ENCODE results near the gene ANTKMT.

ANTKMT gene

DNA sequence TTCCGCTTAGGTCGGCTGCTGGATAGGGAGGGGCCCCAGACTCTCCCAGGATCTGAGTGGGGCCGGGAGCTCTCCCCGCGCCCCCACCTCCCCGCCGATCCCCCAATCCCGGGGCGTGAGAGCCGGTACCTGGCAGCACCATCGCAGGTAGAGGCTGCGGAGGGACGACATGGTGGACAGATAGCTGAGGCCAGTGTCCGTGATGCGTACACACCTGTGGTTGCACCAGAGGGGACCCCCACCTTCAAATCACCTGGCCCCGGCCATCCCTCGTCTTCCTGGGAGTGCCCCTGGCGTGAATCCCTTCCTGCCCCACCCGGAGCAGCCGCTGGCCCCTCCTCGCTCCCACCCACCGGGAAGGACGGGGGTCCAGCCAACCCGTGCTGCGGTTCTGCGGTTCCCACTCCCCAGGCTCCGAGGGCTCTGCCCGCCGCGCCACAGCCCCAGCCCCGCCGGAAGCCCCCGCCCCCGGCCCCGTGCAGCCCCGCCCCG is 26.0 kb upstream of the ANTKMT start:
- in situ Hi-C loops (cut with MboI; ENCODE audit: low sequenced_read_pairs), result no loop called here

DNA sequence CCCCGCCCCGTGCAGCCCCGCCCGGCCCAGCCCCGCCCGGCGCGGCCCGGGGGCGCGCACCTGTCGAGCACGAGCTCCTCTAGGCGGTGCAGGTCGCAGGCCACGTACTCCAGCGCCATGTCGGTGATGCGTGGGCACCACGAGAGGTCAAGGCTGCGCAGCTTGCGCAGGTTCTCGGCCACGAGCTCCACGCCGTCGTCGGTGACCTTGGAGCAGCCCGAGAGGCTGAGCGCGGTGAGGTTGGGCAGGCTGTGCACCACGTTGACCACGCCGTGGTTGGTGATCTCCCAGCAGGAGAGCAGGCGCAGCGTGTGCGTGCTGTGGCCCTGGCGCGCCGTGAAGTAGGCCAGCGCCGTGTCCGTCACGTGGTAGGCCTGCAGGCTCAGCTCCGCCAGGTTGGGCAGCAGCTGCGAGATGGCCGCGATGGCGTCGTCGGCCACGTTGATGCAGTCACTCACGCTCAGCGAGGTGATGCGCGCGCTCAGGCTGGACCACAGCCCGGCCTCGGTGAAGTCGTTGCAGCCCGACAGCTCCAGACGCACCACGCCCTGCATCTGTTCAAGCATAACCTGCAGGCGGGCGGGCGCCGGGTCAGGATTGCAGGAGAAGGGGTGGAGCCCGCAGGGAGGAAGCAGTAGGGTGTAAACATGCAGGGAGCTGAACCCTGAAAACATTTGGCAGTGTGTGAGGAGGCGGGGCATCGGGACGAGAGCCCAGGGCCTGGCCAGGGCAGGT is 25.4 kb upstream of the ANTKMT start:
- in situ Hi-C loops (cut with MboI; ENCODE audit: low sequenced_read_pairs), result no loop called here

DNA sequence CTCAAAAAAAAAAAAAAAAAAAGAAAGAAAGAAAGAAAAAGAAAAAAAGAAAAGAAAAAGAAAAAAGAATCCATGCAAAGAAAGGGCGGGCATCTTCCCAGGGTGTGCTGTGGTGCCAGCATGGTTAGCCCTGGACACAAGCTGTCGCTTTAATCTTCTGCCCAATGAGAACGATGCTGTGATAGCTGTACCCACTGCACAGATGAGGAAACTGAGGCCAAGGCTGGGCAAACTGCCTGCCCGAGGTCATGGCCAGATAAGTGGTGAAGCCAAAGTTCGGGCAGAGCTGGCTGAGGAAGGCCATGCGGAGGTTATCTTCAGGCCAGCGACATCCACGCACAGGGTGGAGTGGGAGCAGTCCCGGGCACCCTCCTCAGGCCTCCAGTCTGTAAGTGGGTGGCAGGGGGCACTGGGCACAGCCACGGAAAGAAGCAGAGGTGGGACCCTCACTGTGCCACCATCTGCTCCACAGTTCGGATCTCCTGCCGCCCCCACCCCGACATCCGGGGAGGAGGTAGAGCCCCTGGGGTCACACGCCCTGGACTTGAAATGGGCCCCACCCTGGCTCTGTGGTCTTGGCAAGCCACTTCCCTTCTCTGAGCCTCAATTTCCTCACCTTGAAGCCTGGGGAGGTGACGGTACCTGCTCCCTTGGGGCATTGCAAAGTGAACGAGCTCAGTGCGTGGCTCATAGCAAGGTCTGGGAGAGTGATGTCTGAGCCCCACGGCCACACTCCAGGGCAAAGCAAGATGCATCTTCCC is 21.9 kb upstream of the ANTKMT start:
- in situ Hi-C loops (cut with MboI; ENCODE audit: low sequenced_read_pairs), result no loop called here

DNA sequence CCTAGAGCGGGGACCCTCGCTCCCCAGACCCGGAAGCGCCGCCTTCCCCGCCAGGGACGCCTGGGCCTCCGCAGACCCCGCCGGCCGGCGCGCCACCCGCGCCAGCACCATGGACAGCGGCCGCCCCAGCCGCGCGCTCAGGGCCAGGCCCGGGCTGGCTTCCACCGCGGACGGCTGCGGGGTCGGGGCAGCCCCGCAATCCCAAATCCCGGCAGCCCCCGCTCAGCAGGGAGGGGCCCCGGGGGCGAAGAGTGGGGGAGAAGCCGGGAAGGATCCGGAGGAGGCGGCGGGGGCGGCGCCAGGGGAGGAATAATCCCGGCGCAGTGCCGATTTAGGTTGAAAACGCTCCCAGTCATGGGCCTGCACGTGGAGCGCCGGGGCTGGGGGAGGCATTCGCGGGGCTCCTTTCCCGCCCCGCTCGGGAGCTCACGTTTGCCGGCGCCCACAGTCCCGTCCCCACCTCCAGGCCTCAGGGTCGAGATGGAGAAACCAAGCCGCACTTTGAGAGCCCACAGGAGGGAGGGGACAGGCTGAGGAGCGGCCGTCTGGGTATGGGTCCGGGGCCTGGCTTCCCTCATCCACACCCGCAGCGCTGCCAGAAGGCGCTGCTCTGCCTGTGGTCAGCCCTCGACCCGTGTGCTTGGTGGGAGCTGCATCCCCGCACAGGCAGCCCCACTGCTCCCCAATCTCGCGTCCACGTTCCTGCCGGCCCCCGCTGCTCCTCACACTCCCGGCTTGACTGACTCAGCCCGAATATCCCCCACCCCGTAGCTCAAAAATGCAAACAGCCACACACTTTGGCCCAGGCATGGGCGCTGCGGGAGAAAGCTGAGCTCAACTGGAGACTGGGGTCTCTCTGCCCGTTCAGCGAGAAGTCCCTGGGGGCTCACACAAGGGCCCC is 20.0 kb upstream of the ANTKMT start:
- in situ Hi-C loops (cut with MboI; ENCODE audit: low sequenced_read_pairs), result no loop called here

DNA sequence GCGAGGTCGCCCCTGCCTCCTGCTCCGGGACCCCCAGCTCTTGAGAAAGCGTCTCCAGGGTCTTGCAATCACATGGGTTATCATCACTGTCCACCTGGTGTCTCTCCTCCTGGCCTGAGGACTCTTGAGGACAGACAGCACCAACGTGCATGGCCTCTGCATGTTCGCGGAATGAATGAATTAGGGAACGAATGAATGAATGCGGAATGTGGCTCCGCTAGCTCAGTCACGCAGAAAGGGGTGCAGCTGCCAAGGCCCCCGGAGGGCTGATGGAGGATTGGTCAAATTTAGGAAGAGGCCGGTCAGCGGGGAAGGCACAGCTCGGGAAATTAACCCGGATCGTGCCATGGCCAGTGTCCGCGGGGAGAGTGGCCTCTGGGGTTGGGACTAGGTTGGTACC is 18.6 kb upstream of the ANTKMT start:
- in situ Hi-C loops (cut with MboI; ENCODE audit: low sequenced_read_pairs), result no loop called here

DNA sequence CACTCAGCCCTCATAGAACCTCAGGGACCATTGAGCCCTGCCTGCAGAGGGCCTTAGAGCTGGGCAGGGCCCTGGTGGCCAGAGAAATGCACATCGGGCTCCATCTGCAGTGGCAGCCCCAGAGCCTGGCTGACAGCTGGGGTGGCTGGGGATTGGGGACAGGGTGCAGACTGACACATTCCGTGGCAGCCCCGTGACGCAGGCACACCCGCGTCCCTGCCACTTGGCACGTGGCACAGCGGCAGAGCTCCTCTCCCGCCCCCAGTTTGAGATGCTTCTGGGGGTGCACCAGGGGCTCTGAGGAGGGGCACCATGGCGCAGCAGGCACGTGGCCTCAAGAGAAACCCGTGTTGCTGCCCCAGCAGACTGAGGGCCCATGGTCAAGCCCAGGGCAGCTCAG is 17.5 kb upstream of the ANTKMT start:
- in situ Hi-C loops (cut with MboI; ENCODE audit: low sequenced_read_pairs), result no loop called here

DNA sequence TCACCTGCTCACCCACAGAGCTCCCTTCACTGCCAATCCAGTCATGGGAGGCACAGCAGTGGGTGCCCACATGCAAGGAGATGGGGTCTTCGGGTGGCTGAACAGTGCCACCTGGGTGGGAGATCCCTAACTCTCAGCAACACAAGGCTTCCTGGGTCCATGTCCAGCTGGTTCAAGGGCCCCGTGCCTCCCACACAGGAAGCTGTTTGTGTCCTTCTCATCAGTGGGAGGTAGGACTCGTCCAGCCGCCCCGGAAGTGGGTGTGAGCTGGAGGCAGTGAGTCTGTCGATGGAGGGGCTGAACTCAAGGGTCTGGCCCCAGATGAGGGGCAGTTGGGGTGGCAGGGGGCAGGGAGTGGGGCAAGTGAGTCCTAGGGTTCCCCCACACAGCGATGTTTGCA is 16.9 kb upstream of the ANTKMT start:
- in situ Hi-C loops (cut with MboI; ENCODE audit: low sequenced_read_pairs), result no loop called here

DNA sequence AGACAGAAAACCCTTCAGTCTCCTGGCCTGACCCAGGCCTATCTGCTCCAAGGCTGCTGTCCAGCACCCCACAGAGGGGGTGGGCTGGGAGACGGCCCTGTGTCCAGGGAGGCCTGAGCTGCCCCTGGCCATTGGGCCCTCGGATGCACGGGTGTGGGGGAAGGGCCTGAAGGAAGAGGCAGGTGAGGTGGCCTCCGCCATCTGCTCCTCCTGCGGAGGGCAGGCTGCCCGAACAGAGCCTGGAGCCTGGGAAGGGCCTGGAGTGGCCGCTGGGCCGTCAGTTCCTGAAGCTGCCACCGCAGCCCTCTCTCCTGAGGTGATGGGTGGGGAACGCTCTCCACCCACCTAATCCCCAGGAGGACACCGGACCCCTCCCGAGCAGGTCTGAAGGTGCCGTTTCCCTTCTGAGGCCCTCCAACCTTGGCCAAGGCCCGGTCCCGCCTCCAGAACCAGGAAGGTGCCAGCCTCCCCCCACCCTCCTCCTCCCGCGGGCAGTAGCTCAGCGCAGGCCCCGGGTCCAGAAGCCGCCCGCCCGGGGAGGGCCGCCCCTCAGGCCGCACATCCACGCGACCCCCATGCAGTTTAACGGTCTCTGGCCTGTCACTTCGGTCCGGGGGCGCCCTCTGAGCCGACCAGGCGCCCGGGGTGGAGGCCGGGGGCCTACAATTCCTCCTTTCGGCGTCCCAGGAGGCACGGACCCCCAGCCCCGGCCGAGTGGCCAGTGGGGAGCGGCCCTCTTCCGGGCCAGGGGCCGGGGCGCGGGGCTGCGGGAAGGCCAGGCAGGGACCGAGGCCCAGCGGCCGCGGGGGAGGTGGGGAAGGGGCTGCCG is 16.2 kb upstream of the ANTKMT start:
- in situ Hi-C loops (cut with MboI; ENCODE audit: low sequenced_read_pairs), result no loop called here

DNA sequence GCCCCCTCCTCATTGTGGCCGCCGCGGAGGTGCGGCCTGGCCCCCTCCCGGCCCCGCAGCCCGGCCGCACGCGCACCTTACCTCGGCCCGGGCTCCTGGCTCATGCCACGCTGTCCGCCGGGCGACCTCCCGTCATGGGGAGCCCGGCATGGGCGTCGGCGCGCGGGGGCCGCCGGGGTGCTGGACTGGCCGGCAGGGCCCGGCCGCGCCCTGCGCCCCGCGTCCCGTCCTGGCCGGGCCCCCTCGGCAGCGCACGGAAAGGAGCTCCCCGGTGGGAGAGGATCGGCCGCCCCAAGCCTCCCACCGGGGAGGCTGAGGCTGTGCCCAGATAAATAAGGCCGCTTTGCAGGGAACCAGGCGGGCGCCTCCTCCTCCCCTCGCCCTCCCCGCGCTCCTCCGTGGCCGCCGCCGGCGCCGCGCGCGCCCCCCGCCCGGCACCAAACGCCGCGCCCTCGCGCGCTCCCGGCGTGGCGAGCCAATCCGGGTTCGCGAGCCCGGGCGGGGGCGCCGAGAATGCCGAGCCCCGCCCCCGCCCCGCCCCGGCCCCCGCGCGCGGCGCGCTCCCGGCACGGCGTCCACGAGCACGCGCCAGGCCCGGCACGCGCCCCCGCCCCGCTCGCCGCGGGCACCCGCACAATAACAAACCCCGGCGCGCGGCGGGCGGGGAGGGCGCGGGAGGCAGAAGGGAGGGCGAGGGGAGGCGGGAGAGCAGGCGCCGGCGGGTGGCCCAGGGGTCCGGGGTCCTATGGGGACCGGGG is 15.3 kb upstream of the ANTKMT start, which contains the start of gene FBXL16:
Gene FBXL16, minus strand, starts transcription at position 371 of the 758 bp plus-strand sequence. CDS start 8,396 bp downstream, outside the sequence.
- in situ Hi-C loops (cut with MboI; ENCODE audit: low sequenced_read_pairs), result no loop called here

DNA sequence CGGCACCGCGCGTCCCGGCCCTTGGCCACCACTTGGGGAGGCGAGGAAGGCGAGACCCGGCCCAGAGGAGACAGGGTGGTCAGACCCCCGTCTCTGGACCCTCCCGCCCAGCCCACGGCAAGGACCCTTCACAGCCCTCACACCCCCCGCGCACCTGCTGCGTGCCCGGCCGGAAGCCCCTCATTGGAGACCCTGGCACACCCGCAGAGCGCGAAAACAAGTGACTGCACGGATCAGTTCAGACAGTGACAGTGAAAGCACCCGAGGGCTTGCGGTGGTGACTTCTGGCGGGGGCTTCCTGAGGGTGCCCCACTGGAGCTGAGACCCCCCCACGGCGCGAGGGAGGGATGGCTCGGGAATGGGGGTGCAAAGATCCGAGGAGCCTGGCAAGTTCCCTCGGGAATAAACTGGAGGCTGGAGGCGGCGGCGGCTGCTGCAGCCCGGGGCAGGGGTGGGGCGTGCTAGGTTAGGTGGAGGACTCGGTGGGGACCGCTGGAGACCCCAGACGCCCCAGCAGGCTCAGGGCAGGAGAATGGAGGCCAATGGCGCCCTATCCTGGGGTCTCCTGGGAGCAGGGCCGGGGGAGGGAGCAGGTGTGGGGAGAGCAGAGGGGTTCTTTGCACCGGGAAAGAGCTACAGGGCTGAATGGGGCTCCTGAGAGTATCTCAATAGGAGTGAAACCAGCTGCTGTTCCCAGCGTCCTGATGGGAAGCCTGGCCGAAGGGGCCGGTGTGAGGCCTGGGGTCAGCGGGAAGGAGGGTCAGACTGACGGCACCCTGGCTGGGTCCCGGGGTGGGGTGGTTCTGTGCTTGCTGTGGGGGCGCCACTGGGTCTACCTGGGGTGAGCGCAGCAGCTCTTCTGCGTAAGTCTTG is 14.5 kb upstream of the ANTKMT start:
- in situ Hi-C loops (cut with MboI; ENCODE audit: low sequenced_read_pairs), result no loop called here

DNA sequence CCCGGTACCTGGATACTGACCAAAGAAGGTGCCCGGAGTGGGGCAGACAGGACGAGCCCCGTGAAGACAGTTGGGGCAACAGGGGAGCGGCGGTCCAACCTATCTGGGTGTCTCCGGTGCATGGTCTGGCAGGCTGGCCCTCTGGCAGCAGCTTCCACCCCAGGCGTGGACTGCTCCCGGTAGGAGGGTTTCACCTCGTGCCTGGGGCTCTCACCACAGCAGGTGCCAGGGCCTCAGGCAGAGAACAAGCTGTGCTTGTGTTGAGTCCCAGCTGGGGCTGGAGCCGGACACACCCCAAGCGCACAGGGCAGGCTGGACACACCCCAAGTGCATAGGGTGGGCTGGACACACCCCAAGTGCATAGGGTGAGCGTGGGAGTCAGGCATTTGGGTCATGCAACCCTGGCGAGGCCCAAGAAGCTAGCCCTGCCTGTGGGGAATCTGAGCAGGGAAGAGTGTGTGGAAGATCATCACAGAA is 13.8 kb upstream of the ANTKMT start:
- in situ Hi-C loops (cut with MboI; ENCODE audit: low sequenced_read_pairs), result no loop called here

DNA sequence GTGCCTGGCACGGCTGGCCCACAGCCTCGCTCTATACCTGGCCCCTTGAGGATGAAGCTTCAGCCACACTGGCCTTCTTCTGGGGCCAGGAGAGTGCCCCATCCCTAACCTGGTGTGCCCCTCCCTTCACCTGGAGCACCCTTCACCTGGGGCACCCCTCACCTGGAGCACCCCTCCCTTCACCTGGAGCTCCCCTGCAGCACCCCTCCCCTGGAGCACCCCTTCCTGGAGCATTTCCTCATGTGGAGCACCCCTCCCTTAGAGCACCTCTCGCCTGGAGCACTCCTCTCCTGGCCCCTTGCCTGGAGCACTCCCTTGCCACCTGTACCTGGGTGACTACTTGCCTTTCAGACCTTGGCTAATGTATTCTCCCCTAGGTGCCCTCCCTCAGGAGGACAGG is 12.9 kb upstream of the ANTKMT start:
- in situ Hi-C loops (cut with MboI; ENCODE audit: low sequenced_read_pairs), result no loop called here

DNA sequence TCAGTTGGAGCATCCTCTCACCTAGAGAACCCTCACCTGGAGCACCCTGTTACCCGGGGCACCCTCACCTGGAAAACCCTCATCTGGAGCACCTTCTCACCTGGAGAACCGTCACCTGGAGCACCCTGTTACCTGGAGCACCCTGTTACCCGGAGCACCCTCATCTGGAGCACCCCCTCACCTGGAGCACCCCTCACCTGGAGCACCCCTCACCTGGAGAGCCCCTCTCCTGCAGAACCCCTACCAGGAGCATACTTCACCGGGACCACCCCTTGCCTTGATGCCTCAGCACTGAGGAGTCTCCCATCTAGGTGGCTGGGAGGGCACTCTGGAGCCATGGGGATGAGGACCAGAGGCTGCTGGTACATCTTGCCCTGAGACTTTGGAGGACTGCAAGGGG is 12.0 kb upstream of the ANTKMT start:
- in situ Hi-C loops (cut with MboI; ENCODE audit: low sequenced_read_pairs), result no loop called here

DNA sequence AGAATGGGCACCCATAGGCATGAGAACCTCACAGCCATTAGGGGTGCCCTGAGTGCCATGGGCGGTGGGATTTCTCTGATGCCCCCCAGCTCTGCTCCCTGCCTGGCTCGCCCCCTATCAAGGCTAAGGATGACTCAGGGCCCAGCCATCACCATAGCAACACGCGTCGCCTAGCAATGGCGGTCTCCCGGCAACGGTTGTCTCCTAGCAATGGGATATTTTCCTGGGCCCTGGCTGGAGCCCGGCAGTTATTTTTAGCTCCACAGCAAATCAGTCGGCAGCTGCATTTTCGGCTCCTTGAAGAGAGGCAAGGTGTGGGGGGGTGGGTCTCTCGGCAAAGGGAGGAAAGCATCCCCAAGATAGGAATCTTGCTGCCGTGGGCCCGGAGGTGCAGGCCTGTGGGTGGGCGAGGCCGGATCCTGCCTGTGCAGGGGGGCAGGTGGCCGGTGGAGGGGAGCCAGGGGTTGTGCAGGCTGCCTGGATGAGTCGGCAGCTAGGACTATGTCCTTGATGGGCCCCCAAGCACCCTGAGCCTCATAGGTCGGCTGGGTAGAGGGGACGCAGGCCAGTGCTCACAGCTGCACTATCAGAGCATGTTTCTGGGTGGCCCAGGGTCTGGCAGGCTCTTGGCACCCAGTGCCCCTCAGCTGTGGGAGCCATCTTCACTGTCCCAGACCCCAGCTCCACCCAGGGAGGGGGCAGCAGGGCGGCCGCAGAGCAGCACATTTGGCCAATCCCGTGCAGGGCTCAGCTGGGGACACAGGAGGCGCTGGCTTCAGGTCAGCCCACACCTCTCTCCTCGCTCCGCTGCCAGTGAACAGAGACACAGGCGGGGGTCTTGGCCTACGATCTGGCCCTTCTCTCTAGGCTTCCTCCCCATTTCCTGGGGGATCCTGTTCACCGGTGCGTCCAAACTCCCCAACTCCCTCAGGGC is 11.1 kb upstream of the ANTKMT start:
- in situ Hi-C loops (cut with MboI; ENCODE audit: low sequenced_read_pairs), result no loop called here

DNA sequence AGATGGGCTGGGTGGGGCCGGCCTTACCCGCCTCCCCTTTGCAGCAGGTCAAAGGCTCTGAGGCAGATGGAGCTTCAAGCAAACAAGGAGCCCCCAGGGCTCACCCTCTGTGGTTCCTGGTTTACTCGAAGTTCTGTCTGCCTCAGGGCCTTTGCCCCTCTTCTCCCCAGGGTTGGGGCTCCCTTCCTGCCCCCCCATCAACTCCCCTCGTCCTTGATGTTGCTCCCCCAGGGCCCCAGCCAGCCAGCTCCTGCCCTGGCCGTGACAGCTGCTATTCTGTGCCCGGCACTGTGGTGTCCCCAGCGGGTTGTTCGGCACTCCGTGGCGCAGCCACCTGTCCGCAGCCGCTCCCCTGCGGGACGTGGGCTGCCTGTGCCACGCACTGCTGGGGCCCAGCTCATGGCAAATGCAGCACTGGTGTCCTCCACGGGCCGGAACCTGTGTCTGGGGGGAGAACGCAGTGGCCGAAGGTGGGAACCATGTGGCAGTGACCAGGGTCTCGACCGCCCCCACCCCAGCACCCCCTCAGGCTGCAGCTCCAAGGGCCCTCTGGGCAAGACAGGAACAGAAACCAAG is 10.4 kb upstream of the ANTKMT start:
- in situ Hi-C loops (cut with MboI; ENCODE audit: low sequenced_read_pairs), result no loop called here

DNA sequence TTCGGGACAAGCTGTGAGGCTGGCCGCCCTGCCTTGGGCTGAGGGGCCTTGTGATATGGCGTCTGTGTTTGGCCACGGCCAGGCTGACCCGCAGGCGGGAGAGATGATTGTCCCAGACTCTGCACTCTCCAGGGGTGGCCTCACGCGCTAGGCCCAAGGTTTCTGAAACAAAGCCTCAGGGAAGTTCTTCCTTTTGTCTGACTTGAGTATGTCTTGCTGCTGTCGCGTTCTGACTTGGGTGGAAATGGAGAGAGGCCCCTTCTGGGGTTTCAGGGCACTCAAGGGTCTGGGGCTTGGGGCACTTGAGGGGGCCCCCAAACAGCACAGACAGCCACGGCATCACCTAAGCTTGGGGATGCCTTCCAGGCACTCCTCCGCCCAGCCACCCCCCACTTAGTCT is 9.9 kb upstream of the ANTKMT start:
- in situ Hi-C loops (cut with MboI; ENCODE audit: low sequenced_read_pairs), result no loop called here
